Small intestine (tissue), 7 donors: ENCODE results near the gene COBLL1. TPM values are rescaled to one million over a fixed set of nuclear protein-coding genes. Genes with fewer than 3 reads are reported as not detected.

ENCODE experiments used
- DNase-seq, 2 donors: peaks; one replicate each; pipeline versions ENCODE4 v3.0.0 to v3.0.0-alpha.2; 2013
- FAIRE-seq: peaks from 2 replicates; lab custom pipeline; 2012; peaks lifted over from hg19 to GRCh38; lab: Jason Lieb, UNC
- H3K27ac ChIP-seq, 3 donors: one replicate each; pipeline ENCODE4 v1.5.1; 2013; ENCODE audit warnings: low read length in 2 of 3, mild to moderate bottlenecking in 2 of 3, control low read depth in 1 of 3, inconsistent platforms in 1 of 3, low read depth in 1 of 3, moderate library complexity in 1 of 3
- H3K27me3 ChIP-seq, 3 donors: one replicate each; pipeline ENCODE4 v1.6.1; 2013; ENCODE audit warnings: low read length in 3 of 3, inconsistent platforms in 1 of 3; ENCODE audit not compliant: control insufficient read depth in 3 of 3, insufficient read depth in 3 of 3
- H3K36me3 ChIP-seq, 3 donors: one replicate each; pipeline ENCODE4 v1.6.1; 2013; ENCODE audit warnings: low read length in 3 of 3, inconsistent platforms in 1 of 3, low read depth in 1 of 3, mild to moderate bottlenecking in 1 of 3, moderate library complexity in 1 of 3; ENCODE audit not compliant: control insufficient read depth in 3 of 3, insufficient read depth in 2 of 3
- H3K4me1 ChIP-seq, 3 donors: one replicate each; pipeline ENCODE4 v1.6.1; 2013; ENCODE audit warnings: low read length in 2 of 3, inconsistent platforms in 1 of 3, low read depth in 1 of 3, mild to moderate bottlenecking in 1 of 3, moderate library complexity in 1 of 3; ENCODE audit not compliant: control insufficient read depth in 3 of 3, insufficient read depth in 2 of 3
- H3K4me3 ChIP-seq, 3 donors: one replicate each; pipeline ENCODE4 v1.5.1; 2013; ENCODE audit warnings: low read length in 3 of 3, control low read depth in 1 of 3, inconsistent platforms in 1 of 3, low read depth in 1 of 3, mild to moderate bottlenecking in 1 of 3, moderate library complexity in 1 of 3
- H3K9me3 ChIP-seq, 2 donors: one replicate each; pipeline ENCODE4 v1.6.1; 2013; ENCODE audit warnings: low read depth in 1 of 2, low read length in 1 of 2; ENCODE audit not compliant: control insufficient read depth in 2 of 2, insufficient read depth in 1 of 2
- WGBS, 3 donors: extraction: QIAGEN DNeasy Blood & Tissue Kit; methylation state at CpG; one replicate each; pipeline ENCODE4 v1.1.7; 2013; 5-methylcytosine and 5-hydroxymethylcytosine counted together
- polyA plus RNA-seq, 4 donors: library from polyadenylated mRNA; stranded (reverse) in 3 of 4; unstranded in 1 of 4; fragments of 200-250 nt in 3 of 4; fragments of 120-200 nt in 1 of 4; gene quantifications; one replicate each; pipeline versions ENCODE4 v1.2.1 to v1.2.3, GENCODE V29; 2013
- donor health status: healthy with polysubstance abuse.
- donor health status: control.
- donor health status: control.
- donor health status: Bipolar disorder and iron deficiency.
- donor health status: healthy.

COBLL1 gene
- polyA plus RNA-seq, 4 donors = 5.4 to 72.0 (median 7.8) TPM

- Histone ChIP-seq H3K27me3 (no peaks in the 10 kb centered on the region), H3K4me3 (no peak overlapping the region), H3K36me3 (peaks cover 0 to 4% (median 0%) of the 10 kb centered on the region in 3 donors), H3K9me3 (no peaks in the 10 kb centered on the region), H3K27ac (no peak overlapping the region), H3K4me1 (peaks cover 0 to 4% (median 0%) of the 10 kb centered on the region in 3 donors)
- WGBS, 3 donors = 84 to 89% (median 88%) methylated on average over 5 of the region's 5 CpGs
- DNase-seq = no peak
- FAIRE-seq = peak; percentile 30
These were observed 96.4 kb downstream of the COBLL1 start for GRCh38 chr2:164745012-164745797.

- Histone ChIP-seq H3K27me3 (no peaks in the 10 kb centered on the region), H3K27ac (no peak overlapping the region), H3K36me3 (peaks cover 0 to 6% (median 0%) of the 10 kb centered on the region in 3 donors), H3K4me3 (no peak overlapping the region), H3K4me1 (peaks cover 0 to 9% (median 2%) of the 10 kb centered on the region in 3 donors), H3K9me3 (no peaks in the 10 kb centered on the region)
- 24 to 60% (median 43%) methylated on average over 4 of the region's 4 CpGs for WGBS, 3 donors
- FAIRE-seq (peak; percentile 33), DNase-seq (peak in 1 of 2 donors; percentile 15)
These were observed 98.8 kb downstream of the COBLL1 start for GRCh38 chr2:164742738-164743317.

DNA sequence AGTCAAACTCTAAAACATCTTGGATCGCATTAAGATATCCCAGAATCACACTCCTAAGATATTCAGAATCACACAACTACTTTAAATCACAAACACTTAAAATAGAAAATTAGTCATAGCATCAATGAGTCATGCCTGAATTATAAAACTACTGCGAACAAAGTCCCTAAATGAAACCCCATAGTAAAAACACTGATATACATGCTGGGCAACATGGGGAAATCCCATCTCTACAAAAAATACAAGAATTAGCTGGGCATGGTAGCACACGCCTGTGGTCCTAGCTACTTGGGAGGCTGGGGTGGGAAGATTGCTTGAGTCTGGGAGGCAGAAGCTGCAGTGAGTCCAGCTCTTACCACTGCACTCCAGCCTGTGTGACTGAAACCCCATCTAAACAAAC, 101.7 kb downstream of the COBLL1 start:
- Histone ChIP-seq H3K4me1 (peaks cover 0 to 6% (median 2%) of the 10 kb centered on the region in 3 donors), H3K27me3 (no peaks in the 10 kb centered on the region), H3K27ac (no peak overlapping the region), H3K9me3 (no peaks in the 10 kb centered on the region), H3K4me3 (no peak overlapping the region), H3K36me3 (peaks cover 0 to 6% (median 0%) of the 10 kb centered on the region in 3 donors)
- DNase-seq = peak in 1 of 2 donors; percentile 68
- peak; percentile 57 for FAIRE-seq
- WGBS, 3 donors = 23 to 45% (median 26%) methylated on average over 3 of the region's 3 CpGs

- DNase-seq (peak; percentile 77 to 82), FAIRE-seq (no peak)
- Histone ChIP-seq H3K9me3 (no peaks in the 10 kb centered on the region), H3K4me3 (no peak overlapping the region), H3K27me3 (no peaks in the 10 kb centered on the region), H3K36me3 (peaks cover 0 to 6% (median 0%) of the 10 kb centered on the region in 3 donors), H3K4me1 (peaks cover 0 to 12% (median 2%) of the 10 kb centered on the region in 3 donors), H3K27ac (no peak overlapping the region)
- WGBS, 3 donors = 1 to 4% (median 3%) methylated on average over 9 of the region's 9 CpGs
These were observed 104.0 kb downstream of the COBLL1 start for GRCh38 chr2:164737612-164738081.

DNA sequence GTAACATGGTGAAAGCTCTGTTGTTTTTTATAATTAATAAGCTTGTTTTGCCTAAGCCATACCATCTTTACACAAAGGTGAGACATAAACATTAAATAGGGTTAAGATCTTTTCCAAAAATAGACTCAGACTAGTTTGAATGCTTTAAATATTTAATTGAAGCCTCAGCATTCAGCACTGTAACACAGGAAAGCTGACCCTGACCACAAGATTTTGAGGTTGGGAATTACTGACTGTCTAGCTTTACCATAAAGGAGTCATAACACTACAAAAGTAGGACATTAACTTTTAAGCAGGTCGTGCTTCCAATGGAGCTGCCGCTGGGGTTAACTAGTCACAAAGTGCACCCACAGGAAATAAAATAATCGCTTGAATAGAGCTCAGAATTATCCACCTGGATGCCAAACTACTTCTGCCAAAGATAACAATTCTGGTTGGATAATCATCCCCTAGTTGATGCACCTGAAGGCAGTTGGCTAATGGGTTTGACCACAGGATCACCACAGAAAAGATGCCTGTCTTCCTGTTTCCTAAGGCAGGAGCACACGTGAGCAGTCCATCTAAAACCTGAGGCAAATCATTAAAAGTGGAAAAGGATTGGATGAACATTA, 106.2 kb downstream of the COBLL1 start:
- Histone ChIP-seq H3K4me3 (no peak overlapping the region), H3K27ac (no peak overlapping the region), H3K4me1 (peaks cover 0 to 12% (median 2%) of the 10 kb centered on the region in 3 donors), H3K36me3 (peaks cover 0 to 4% (median 0%) of the 10 kb centered on the region in 3 donors), H3K27me3 (no peaks in the 10 kb centered on the region), H3K9me3 (no peaks in the 10 kb centered on the region)
- DNase-seq (no peak), FAIRE-seq (no peak)
- WGBS, 3 donors = 44 to 57% (median 49%) methylated on average over 4 of the region's 4 CpGs

- Histone ChIP-seq H3K9me3 (no peaks in the 10 kb centered on the region), H3K4me1 (peaks cover 0 to 10% (median 0%) of the 10 kb centered on the region in 3 donors), H3K4me3 (no peak overlapping the region), H3K27ac (peak overlapping the region in 1 of 3 donors; percentile 25), H3K27me3 (no peaks in the 10 kb centered on the region), H3K36me3 (peaks cover 0 to 6% (median 0%) of the 10 kb centered on the region in 3 donors)
- WGBS, 3 donors = 66 to 75% (median 73%) methylated on average over 3 of the region's 3 CpGs
- FAIRE-seq (no peak), DNase-seq (no peak)
These were observed 107.4 kb downstream of the COBLL1 start for GRCh38 chr2:164734196-164734595.

DNA sequence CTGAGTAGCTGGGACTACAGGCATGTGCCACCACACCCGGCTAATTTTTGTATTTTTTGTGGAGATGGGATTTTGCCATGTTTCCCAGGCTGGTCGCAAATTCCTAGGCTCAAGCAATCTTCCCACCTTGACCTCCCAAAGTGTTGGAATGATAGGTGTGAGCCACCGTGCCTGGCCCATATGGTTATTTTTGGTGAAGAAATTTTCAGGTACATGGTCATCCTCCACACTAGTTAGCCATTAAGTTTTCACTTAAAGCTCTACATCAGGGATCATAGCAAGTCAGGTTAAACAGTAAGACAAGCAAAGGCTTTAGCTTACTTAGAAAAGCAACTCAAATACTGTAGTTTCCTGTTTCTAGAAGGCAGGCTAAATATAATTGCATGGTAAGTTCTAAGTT, 116.1 kb downstream of the COBLL1 start:
- H3K4me3 ChIP-seq = no peak overlapping the region
- peaks cover 0 to 6% (median 0%) of the 10 kb centered on the region in 3 donors for H3K36me3 ChIP-seq
- DNase-seq (no peak), FAIRE-seq (no peak)
- H3K4me1 ChIP-seq = no peaks in the 10 kb centered on the region
- H3K27me3 ChIP-seq = no peaks in the 10 kb centered on the region
- no peaks in the 10 kb centered on the region for H3K9me3 ChIP-seq
- H3K27ac ChIP-seq = no peak overlapping the region
- 76 to 90% (median 83%) methylated on average over 3 of the region's 3 CpGs for WGBS, 3 donors

DNA sequence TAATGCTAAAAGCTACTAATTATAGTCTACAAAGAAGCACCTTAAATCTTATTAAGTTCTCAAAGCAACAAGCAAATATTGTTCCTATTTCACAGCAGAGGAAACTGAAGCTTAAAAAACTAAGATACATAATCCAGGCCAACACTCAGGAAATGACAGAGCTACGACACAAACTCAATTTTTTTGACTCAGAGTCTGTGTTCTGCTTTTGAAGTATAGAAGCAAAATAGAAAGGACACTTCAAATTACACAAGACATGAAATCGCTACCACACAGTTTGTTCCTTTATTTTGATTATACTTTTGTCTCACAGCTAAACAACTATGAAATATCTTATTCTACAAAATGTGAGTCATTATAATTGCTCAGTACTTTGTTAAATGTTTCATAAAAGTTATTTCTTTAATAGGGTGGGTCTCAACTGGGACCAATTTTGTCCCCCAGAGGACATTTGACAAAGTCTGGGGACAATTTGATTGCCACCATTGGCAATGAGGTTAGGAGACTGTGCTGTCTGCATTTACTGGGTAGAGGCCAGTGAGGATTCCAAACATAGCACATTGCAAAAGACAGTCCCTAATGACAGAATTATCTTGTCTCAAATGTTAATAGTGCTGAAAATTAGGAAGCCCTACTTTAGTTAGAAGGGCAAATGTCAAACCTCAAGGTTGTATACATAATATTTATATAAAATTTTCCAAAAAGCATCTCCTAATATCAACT, 118.8 kb downstream of the COBLL1 start:
- no peak for FAIRE-seq
- WGBS, 3 donors = 63 to 74% (median 73%) methylated on average over 2 of the region's 2 CpGs

More for the DNA sequence above, 118.8 kb downstream of the COBLL1 start:
- H3K27me3 ChIP-seq = no peaks in the 10 kb centered on the region
- H3K9me3 ChIP-seq = no peaks in the 10 kb centered on the region
- H3K4me3 ChIP-seq = no peak overlapping the region
- no peaks in the 10 kb centered on the region for H3K4me1 ChIP-seq
- H3K36me3 ChIP-seq = peaks cover 0 to 3% (median 0%) of the 10 kb centered on the region in 3 donors
- no peak overlapping the region for H3K27ac ChIP-seq
- no peak for DNase-seq
